T-helper 1 cell (primary cell): ENCODE measurements around the gene ARL10.

ENCODE experiments used
- DNase-seq, 5 donors: peaks; one replicate each; pipeline ENCODE4 v3.0.0-alpha.2; 2012 to 2020

Gene ARL10

GRCh38 chr5:176413255-176413565 lies 47.9 kb downstream of the ARL10 start:
- no peak for DNase-seq

- DNase-seq, result no peak
Observed at GRCh38 chr5:176413709-176414191, 48.5 kb downstream of the ARL10 start.

GRCh38 chr5:176414704-176415103 lies 49.4 kb downstream of the ARL10 start:
- no peak for DNase-seq

- no peak for DNase-seq
Observed at GRCh38 chr5:176415240-176415951, 50.1 kb downstream of the ARL10 start.

- DNase-seq, result peak; percentile 85 to 95 (median 88)
Observed at GRCh38 chr5:176415952-176416924, 51.0 kb downstream of the ARL10 start, which contains the start of gene CLTB. Gene CLTB, minus strand, starts transcription at chr5:176416539. Its CDS starts 176 bp downstream, at chr5:176416363.

- DNase-seq, result no peak
Observed at GRCh38 chr5:176416965-176417364, 51.7 kb downstream of the ARL10 start.

- no peak for DNase-seq
Observed at GRCh38 chr5:176418251-176418650, 53.0 kb downstream of the ARL10 start.

GRCh38 chr5:176420086-176420485 lies 54.8 kb downstream of the ARL10 start:
- no peak for DNase-seq

GRCh38 chr5:176420972-176421544 lies 55.8 kb downstream of the ARL10 start:
- DNase-seq, result no peak

GRCh38 chr5:176424181-176424580 lies 58.9 kb downstream of the ARL10 start:
- no peak for DNase-seq

GRCh38 chr5:176425138-176425537 lies 59.9 kb downstream of the ARL10 start:
- no peak for DNase-seq

- no peak for DNase-seq
Observed at GRCh38 chr5:176425791-176426190, 60.5 kb downstream of the ARL10 start.

GRCh38 chr5:176426876-176427275 lies 61.6 kb downstream of the ARL10 start:
- no peak for DNase-seq

- DNase-seq, result no peak
Observed at GRCh38 chr5:176427971-176428370, 62.7 kb downstream of the ARL10 start.

- no peak for DNase-seq
Observed at GRCh38 chr5:176429972-176430371, 64.7 kb downstream of the ARL10 start.
